Measurements from ENCODE around the gene CHRND. TPM values are rescaled to one million over a fixed set of nuclear protein-coding genes. Genes with fewer than 3 reads are reported as not detected.
"Not testable (repeated sequence)": the region's sequence is repeated elsewhere in the genome, so short reads cannot be mapped to it uniquely, and the experiment has no call there.

Gene CHRND
- total RNA-seq, 1 donor from 2014 or later: not detected

DNA sequence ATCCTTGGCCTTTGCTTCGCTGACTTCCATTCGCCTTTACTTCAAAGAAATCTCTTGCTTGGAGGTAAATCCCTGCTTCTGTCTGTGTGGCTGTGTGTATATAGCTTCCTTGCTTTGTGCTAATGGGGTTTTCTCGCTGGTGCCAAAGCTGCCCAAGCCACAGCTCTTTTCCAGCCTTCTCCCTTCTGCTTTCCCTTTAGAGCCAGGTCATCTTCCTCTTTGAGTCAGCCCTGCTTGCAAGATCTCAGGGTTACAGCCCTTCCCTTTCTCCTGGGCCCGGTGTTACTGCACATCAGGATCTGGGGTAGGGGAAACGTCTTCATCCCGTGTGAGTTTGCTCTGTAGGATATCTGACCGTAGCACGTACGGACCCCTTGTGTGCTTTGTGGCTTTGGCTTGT is 43.6 kb downstream of the CHRND start:
- no peak for FAIRE-seq
- no peak for DNase-seq (ENCODE audit: low spot score in 2 of 2)

DNA sequence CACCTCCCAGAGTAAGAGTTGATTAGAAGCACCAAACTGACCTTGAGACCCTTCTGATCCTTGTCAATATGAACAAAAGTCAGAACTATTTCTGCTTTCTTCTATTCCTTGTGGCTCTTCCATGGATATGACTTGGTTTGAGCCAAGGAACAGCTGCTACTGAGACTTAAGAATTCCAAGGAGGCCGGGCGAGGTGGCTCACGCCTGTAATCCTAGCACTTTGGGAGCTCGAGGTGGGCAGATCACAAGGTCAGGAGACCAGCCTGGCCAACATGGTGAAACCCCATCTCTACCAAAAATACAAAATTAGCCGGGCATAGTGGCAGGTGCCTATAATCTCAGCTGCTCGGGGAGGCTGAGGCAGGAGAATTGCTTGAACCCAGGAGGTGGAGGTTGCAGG is 44.5 kb downstream of the CHRND start:
- not testable (repeated sequence) for DNase-seq (ENCODE audit: low spot score in 2 of 2); FAIRE-seq

DNA sequence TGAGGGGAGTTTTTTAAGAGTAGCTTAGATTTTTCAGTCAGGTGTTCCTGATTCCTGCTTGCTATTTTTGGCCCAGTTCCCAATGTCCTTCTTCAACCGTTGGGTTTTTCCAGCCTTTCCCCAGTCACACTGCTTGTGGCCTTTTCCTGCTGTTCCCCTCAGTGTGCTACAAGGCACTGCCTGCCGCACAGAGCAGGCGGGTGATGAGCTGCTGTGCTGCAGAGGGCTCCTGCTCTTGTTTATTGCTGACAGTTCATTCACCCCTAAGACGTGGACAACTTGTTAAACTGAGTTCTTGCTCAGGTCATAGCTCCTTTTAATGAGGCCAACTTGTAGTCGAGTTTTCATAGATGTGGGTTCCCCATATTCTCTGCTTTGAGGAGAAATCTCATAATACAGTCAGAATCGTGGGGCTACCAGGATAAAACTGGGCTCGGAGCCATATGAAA is 45.1 kb downstream of the CHRND start:
- DNase-seq (ENCODE audit: low spot score in 2 of 2) (no peak), FAIRE-seq (no peak)

DNA sequence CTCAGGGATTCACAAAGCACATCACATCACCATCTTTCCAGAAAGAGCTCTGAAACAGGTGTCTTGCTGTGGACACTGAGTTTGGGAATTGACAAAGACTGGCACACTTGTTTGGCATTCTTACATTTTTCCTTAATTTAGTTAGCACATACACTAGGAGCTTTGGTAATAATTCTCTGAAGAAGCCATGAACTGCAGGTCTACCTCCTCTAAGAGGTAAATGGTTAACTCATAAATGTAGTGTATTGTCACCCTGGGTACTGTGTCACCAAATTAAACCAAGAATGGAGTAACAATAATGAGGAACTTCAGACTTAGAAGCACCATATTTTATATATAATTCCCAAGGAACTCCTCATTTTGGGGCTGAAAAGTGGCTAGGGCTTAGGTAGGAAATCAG is 47.1 kb downstream of the CHRND start:
- no peak for DNase-seq (ENCODE audit: low spot score in 2 of 2)
- FAIRE-seq: no peak

DNA sequence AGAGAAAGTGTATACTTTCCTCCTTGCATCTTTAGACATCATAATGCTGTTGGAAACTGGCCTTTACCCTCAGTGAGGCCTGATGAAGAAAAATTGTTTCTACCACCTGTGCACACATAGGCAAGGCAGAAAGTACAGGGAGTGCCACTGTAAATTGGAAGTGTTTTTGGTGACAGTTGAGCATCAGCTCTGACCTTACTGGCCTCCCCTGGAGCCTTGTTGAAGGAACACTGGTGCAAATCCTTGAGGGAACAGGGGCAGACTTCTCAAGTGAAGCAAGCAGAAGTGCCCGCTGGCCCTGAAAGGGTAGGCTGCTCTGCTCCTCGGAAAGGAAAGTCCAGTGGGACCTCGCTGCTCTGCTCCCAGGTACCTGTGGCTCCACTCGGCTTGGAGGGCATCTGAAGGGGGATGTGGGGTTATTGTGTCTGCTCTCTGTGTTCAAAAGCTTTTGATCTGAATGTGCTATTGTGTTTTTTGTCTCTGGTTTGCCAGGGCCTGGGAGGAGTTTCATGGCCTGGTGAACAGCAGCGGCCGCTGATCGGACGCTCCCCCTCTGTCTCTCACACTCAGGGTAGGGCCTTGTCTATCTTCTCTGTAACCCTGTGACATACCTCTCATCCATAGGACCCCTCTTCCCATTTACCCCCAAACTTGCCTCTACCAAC is 47.9 kb downstream of the CHRND start:
- FAIRE-seq (no peak), DNase-seq (ENCODE audit: low spot score in 2 of 2) (no peak)

DNA sequence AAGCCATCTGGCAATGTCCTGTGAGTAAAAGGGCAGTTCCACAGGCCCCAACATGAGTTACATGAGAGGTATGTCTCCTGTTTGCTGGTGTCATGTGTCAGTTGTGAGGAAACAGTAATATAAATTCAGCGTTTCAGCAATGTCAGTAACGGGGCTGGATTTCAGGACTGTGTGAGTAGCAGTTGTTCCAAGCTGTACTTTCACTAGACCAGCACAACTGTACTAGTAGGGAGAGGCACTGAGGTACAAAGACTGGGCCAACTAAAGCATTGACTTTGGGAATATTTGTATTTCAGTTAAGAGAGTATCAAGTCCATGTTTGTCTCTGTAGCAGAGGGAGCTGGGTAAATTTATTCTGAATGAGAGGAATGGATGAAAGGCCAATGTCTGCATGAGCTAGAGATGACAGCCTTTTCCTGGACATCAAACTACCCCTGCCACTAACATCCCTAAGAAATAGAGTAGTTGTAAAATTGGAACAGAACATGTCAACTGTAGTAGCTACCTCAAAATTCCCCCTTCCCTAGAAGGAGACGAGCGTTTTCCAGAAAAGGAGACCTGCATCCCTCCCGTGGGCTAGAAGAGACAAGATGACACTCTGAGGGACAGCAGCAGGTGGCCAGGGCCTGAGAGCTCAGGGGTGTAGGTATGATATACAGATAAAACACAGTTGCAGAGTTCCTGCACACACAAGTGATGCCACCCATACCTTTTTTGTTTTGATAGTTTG is 48.9 kb downstream of the CHRND start:
- no peak for FAIRE-seq
- DNase-seq (ENCODE audit: low spot score in 2 of 2): no peak

DNA sequence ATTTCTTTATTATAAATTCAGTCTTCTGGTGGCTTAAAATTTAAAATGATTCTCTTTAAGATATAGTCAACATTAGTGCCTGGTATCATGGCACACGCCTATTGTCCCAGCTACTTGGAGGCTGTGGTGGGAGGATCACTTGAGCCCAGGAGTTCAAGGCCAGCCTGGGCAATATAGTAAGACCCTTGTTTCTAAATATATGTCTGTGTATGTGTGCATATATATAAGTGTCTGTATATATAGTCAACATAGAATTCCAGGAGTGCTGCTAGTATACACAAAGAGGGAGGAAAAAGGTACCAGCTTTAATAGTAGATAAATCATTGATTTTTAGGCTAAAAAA is 49.4 kb downstream of the CHRND start:
- no peak for DNase-seq (ENCODE audit: low spot score in 2 of 2)
- no peak for FAIRE-seq

DNA sequence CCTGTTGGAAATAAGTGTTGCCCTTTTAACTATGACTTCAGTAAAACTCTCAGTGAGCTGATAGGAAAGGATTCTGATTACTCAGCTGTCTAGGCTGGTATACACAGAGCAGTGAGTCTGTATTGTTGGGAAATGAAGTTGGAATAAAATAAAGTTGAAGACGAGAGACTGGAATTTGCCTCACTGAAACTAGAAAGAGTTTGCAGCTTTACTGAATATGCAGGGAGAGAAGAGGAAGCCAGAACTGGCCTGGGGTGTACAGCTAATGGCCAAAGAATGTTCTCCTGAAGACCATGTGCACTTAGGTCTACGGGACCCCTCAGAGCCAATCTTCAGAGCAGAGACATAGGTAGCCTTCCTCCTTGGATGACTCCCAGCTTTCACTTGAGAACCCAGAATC is 51.0 kb downstream of the CHRND start:
- FAIRE-seq (no peak), DNase-seq (ENCODE audit: low spot score in 2 of 2) (no peak)

DNA sequence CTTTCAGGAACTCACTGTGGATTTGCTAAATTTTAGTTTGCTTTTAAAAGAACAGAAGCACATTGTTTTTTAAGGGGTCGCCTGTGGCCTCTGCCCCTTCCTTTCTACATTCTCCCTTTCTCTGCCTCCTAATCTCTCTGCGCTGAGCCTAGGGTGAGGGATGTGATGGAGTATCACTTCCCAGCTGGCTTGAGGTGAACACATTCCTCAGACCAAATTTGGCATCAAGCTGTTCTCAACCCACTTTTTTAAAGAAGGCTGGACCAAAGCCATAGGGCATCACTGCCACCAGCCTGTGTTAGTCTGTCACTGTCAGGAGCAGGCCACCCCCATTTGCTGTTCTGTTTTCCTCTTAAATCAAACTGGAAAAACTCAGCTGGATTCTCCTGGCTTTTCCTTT is 51.9 kb downstream of the CHRND start:
- no peak for FAIRE-seq
- DNase-seq (ENCODE audit: low spot score in 2 of 2): no peak

DNA sequence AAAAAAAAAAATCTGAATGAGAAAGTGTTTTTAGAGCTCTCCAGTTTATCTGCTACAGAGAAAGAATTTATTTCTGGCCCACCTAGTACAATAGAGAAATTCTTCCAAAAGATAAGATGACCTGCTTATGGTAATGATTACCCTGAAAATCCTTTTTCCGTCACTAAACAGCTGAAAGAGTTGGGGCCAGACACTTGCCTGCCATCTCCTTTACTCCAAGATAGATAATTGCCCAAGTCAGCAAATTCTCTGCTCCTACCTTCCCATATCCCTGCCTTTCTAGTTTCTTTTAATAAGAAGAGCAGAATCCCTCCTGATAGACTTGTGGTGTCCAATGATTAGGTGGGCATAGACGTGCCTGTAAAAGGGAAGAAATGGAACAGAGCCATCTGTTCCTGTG is 52.7 kb downstream of the CHRND start:
- DNase-seq (ENCODE audit: low spot score in 2 of 2) (no peak), FAIRE-seq (no peak)

DNA sequence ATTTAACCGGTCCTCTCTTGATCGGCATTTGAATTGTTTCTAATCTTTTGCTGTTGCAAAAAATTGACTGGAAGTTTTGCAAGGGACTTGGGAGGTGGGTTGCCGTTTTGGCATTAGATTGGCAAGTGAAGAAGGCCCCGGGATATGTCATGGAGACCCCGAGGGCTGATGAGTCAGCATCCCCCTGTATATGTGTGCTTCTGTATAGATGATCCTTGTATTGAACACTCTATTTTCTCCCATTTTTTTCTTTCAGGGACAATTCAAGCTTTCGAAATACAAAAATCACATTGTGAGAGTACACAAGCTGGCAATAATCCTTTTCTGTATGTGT is 54.7 kb downstream of the CHRND start:
- no peak for DNase-seq (ENCODE audit: low spot score in 2 of 2)
- FAIRE-seq: no peak

DNA sequence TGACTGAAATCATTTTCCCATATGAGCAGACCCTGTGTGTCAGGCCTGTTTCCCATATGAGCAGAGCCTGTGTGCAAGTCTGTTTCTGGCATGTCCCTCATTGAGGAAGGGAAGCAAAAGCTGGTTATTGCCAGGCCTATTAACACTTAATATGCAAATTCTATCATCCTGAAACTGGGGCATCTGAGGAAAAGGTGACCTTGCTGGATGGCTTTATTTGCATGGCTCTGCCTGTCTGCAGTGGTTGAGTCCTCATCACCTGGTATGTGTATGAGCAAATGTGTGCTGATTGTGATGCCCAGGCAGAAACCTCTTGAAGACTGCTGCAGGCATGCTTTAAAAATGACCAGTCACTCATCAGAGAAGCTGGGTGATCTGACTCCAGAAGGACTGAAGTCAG is 55.8 kb downstream of the CHRND start:
- DNase-seq (ENCODE audit: low spot score in 2 of 2): no peak
- no peak for FAIRE-seq

DNA sequence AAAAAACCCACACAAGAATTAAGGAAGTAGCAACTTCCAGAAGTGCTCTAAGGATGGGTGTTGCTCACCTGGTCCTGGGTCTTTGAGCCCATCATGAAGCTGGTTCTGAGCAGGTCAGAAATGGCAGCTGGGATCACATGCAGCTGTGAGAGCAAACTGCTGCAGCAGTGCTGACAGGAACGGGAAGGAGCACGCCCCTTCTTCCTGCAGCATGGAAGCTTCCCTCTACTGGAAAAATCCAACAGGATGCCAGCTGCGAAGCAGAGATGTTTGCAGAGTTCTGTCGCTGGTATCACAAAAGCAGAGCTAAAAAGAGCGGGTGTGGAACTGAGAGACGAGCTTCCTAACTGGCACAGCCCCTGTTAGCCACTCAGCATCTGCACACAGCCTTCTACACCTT is 58.3 kb downstream of the CHRND start:
- FAIRE-seq: no peak
- no peak for DNase-seq (ENCODE audit: low spot score in 2 of 2)

Other genes starting within 250 kb of the CHRND start
- gene ALPP, start 147.4 kb upstream of the CHRND start, total RNA-seq: not detected
- not detected for gene ALPG, start 119.3 kb upstream of the CHRND start, total RNA-seq
- gene ALPI, start 70.0 kb upstream of the CHRND start, total RNA-seq: not detected
- gene ECEL1, start 38.3 kb upstream of the CHRND start, total RNA-seq: 2.4 TPM
- under 0.01 TPM for gene PRSS56, start 5.8 kb upstream of the CHRND start, total RNA-seq
- gene CHRNG, start 13.5 kb downstream of the CHRND start, total RNA-seq: not detected
- gene TIGD1, start 24.4 kb downstream of the CHRND start, total RNA-seq: 10.6 TPM
- 38.3 TPM for gene EIF4E2, start 24.5 kb downstream of the CHRND start, total RNA-seq
- 0.82 TPM for gene EFHD1, start 107.4 kb downstream of the CHRND start, total RNA-seq
- gene GIGYF2, start 171.2 kb downstream of the CHRND start, total RNA-seq: 98.2 TPM